ENCODE measurements around the gene KLRC1. TPM values are rescaled to one million over a fixed set of nuclear protein-coding genes. Genes with fewer than 3 reads are reported as not detected.

The KLRC1 gene
- total RNA-seq, 1 donor from 2014 or later: 1.8 TPM

GRCh38 chr12:10409392-10409791 is 43.8 kb downstream of the KLRC1 start, which contains the start of gene KLRC4:
KLRC4 (minus strand) TSS chr12:10409757; CDS start chr12:10409575, 182 bp downstream.
- TF ChIP-seq CTCF (IDR thresholded peaks at IDR 0.05): no peak
- H3K27ac ChIP-seq: no peak within 1 kb of the TSS
- no peak for DNase-seq
- H3K27me3 ChIP-seq (ENCODE audit: low read depth): no peaks in the 10 kb centered on the region
- intact Hi-C loops (cut with DNase I): no loop called here
- H3K9me3 ChIP-seq: no peaks in the 10 kb centered on the region
- no peaks in the 10 kb centered on the region for H3K36me3 ChIP-seq
- ATAC-seq: no peak
- H3K4me3 ChIP-seq: no peak within 1 kb of the TSS
- no peaks in the 10 kb centered on the region for H3K4me1 ChIP-seq

GRCh38 chr12:10408842-10409241 is 44.3 kb downstream of the KLRC1 start:
- no peak for ATAC-seq
- H3K4me3 ChIP-seq: no peak overlapping the region
- H3K36me3 ChIP-seq: no peaks in the 10 kb centered on the region
- H3K9me3 ChIP-seq: no peaks in the 10 kb centered on the region
- TF ChIP-seq CTCF (IDR thresholded peaks at IDR 0.05): no peak
- intact Hi-C loops (cut with DNase I): no loop called here
- no peak overlapping the region for H3K27ac ChIP-seq
- H3K27me3 ChIP-seq (ENCODE audit: low read depth): no peaks in the 10 kb centered on the region
- DNase-seq: no peak
- H3K4me1 ChIP-seq: no peaks in the 10 kb centered on the region

- H3K27ac ChIP-seq: no peak overlapping the region
- H3K9me3 ChIP-seq: no peaks in the 10 kb centered on the region
- DNase-seq (no peak), ATAC-seq (peak in 1 of 2 donors; percentile 26)
- no peaks in the 10 kb centered on the region for H3K27me3 ChIP-seq (ENCODE audit: low read depth)
- H3K4me3 ChIP-seq: no peak overlapping the region
- H3K36me3 ChIP-seq: no peaks in the 10 kb centered on the region
- H3K4me1 ChIP-seq: no peaks in the 10 kb centered on the region
- no peak for TF ChIP-seq CTCF (IDR thresholded peaks at IDR 0.05)
- intact Hi-C loops (cut with DNase I): no loop called here
Measured at GRCh38 chr12:10406725-10407124, 46.5 kb downstream of the KLRC1 start.

GRCh38 chr12:10405294-10405693 is 47.9 kb downstream of the KLRC1 start:
- DNase-seq (no peak), ATAC-seq (no peak)
- no peak for TF ChIP-seq CTCF (IDR thresholded peaks at IDR 0.05)
- Histone ChIP-seq H3K36me3 (no peaks in the 10 kb centered on the region), H3K27me3 (ENCODE audit: low read depth) (no peaks in the 10 kb centered on the region), H3K4me3 (no peak overlapping the region), H3K9me3 (no peaks in the 10 kb centered on the region), H3K4me1 (no peaks in the 10 kb centered on the region), H3K27ac (no peak overlapping the region)
- intact Hi-C loops (cut with DNase I): no loop called here

GRCh38 chr12:10404798-10405197 is 48.4 kb downstream of the KLRC1 start:
- DNase-seq (no peak), ATAC-seq (no peak)
- no peaks in the 10 kb centered on the region for H3K9me3 ChIP-seq
- no peaks in the 10 kb centered on the region for H3K4me1 ChIP-seq
- H3K27me3 ChIP-seq (ENCODE audit: low read depth): no peaks in the 10 kb centered on the region
- H3K4me3 ChIP-seq: no peak overlapping the region
- no peaks in the 10 kb centered on the region for H3K36me3 ChIP-seq
- no peak for TF ChIP-seq CTCF (IDR thresholded peaks at IDR 0.05)
- no peak overlapping the region for H3K27ac ChIP-seq
- intact Hi-C loops (cut with DNase I): no loop called here

GRCh38 chr12:10400829-10401228 is 52.3 kb downstream of the KLRC1 start:
- ATAC-seq: no peak
- peaks cover 3% of the 10 kb centered on the region for H3K4me1 ChIP-seq
- H3K36me3 ChIP-seq: no peaks in the 10 kb centered on the region
- TF ChIP-seq CTCF (IDR thresholded peaks at IDR 0.05): no peak
- DNase-seq: no peak
- intact Hi-C loops (cut with DNase I): no loop called here
- no peak overlapping the region for H3K4me3 ChIP-seq
- no peaks in the 10 kb centered on the region for H3K9me3 ChIP-seq
- no peak overlapping the region for H3K27ac ChIP-seq
- H3K27me3 ChIP-seq (ENCODE audit: low read depth): no peaks in the 10 kb centered on the region
